ENCODE data around the gene DIO3.
"Not testable (repeated sequence)": the region's sequence is repeated elsewhere in the genome, so short reads cannot be mapped to it uniquely, and the experiment has no call there.

The DIO3 gene

GRCh38 chr14:101543814-101544213, 17.5 kb upstream of the DIO3 start:
- no peak for DNase-seq

GRCh38 chr14:101544550-101544949, 16.7 kb upstream of the DIO3 start:
- DNase-seq: no peak

- no peak for DNase-seq
Observed at GRCh38 chr14:101546706-101547105, 14.6 kb upstream of the DIO3 start.

- no peak for DNase-seq
Observed at GRCh38 chr14:101547107-101547738, 14.1 kb upstream of the DIO3 start.

- DNase-seq: no peak
Observed at GRCh38 chr14:101547961-101548669, 13.2 kb upstream of the DIO3 start.

GRCh38 chr14:101548710-101549109, 12.6 kb upstream of the DIO3 start:
- DNase-seq: no peak

GRCh38 chr14:101549154-101549553, 12.1 kb upstream of the DIO3 start:
- no peak for DNase-seq

- not testable (repeated sequence) for DNase-seq
Observed at GRCh38 chr14:101550202-101550912, 10.9 kb upstream of the DIO3 start.

- DNase-seq: no peak
Observed at GRCh38 chr14:101551729-101552595, 9.3 kb upstream of the DIO3 start.

GRCh38 chr14:101552786-101553231, 8.5 kb upstream of the DIO3 start:
- DNase-seq: no peak

- no peak for DNase-seq
Observed at GRCh38 chr14:101553393-101553792, 7.9 kb upstream of the DIO3 start.

GRCh38 chr14:101553931-101554330, 7.4 kb upstream of the DIO3 start:
- DNase-seq: no peak

- no peak for DNase-seq
Observed at GRCh38 chr14:101554991-101555668, 6.2 kb upstream of the DIO3 start.

GRCh38 chr14:101555669-101556043, 5.6 kb upstream of the DIO3 start:
- not testable (repeated sequence) for DNase-seq

- no peak for DNase-seq
Observed at GRCh38 chr14:101556131-101556530, 5.2 kb upstream of the DIO3 start.

GRCh38 chr14:101556566-101557320, 4.6 kb upstream of the DIO3 start:
- no peak for DNase-seq

GRCh38 chr14:101557321-101557695, 4.0 kb upstream of the DIO3 start:
- no peak for DNase-seq

GRCh38 chr14:101557811-101558738, 3.2 kb upstream of the DIO3 start:
- no peak for DNase-seq

GRCh38 chr14:101558739-101559240, 2.5 kb upstream of the DIO3 start:
- DNase-seq: no peak

- DNase-seq: no peak
Observed at GRCh38 chr14:101559250-101559623, 2.1 kb upstream of the DIO3 start.

Data from EL (cell line).